Measurements from ENCODE around the gene SORCS1. TPM values are rescaled to one million over a fixed set of nuclear protein-coding genes. Genes with fewer than 3 reads are reported as not detected.

SORCS1 gene
- total RNA-seq, 3 donors from 2014 or later, result 0.73 to 3.3 (median 2.9) TPM

GRCh38 chr10:107075117-107075516, 89.4 kb downstream of the SORCS1 start:
- H3K4me3 ChIP-seq, result no peak overlapping the region
- no peaks in the 10 kb centered on the region for H3K36me3 ChIP-seq
- no peak for TF ChIP-seq POLR2A (IDR thresholded peaks at IDR 0.05)
- TF ChIP-seq CTCF (IDR thresholded peaks at IDR 0.05), result no peak
- no peak for TF ChIP-seq POLR2AphosphoS5 (IDR thresholded peaks at IDR 0.05)
- H3K27me3 ChIP-seq, result no peaks in the 10 kb centered on the region
- no peaks in the 10 kb centered on the region for H3K4me1 ChIP-seq
- intact Hi-C loops (cut with DNase I; ENCODE audit: low total_unique reads), result no loop called here
- H3K27ac ChIP-seq, result no peak overlapping the region
- DNase-seq (ENCODE audit: low spot score in 2 of 2), result no peak
- no peaks in the 10 kb centered on the region for H3K9me3 ChIP-seq

GRCh38 chr10:107072786-107073185, 91.7 kb downstream of the SORCS1 start:
- no peaks in the 10 kb centered on the region for H3K4me1 ChIP-seq
- intact Hi-C loops (cut with DNase I; ENCODE audit: low total_unique reads), result no loop called here
- H3K9me3 ChIP-seq, result no peaks in the 10 kb centered on the region
- H3K36me3 ChIP-seq, result no peaks in the 10 kb centered on the region
- H3K27me3 ChIP-seq, result no peaks in the 10 kb centered on the region
- TF ChIP-seq CTCF (IDR thresholded peaks at IDR 0.05) (no peak), POLR2AphosphoS5 (IDR thresholded peaks at IDR 0.05) (no peak), POLR2A (IDR thresholded peaks at IDR 0.05) (no peak)
- H3K4me3 ChIP-seq, result no peak overlapping the region
- DNase-seq (ENCODE audit: low spot score in 2 of 2), result no peak
- no peak overlapping the region for H3K27ac ChIP-seq

DNA sequence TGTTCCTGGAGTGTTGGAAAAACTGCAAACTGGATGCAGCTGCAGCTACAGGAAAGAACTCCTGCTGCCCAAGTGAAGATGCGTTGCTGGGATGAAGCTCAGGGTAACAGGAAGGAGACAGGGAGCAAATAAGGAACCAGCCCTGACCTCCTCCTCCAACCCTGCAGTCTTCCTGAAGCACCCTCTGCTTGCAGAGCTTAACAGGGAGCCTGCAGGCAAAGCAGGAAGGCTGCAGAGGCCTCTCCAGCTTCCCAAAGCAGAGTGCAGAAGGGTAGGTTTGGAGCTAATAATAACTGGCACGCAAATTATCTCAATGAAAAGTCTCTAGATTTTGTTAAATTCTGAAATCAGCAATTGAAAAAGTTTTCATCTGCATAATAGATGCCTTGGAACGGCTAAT, 92.5 kb downstream of the SORCS1 start:
- no peaks in the 10 kb centered on the region for H3K4me1 ChIP-seq
- DNase-seq (ENCODE audit: low spot score in 2 of 2), result no peak
- no peaks in the 10 kb centered on the region for H3K9me3 ChIP-seq
- no peaks in the 10 kb centered on the region for H3K36me3 ChIP-seq
- no peaks in the 10 kb centered on the region for H3K27me3 ChIP-seq
- no peak overlapping the region for H3K27ac ChIP-seq
- intact Hi-C loops (cut with DNase I; ENCODE audit: low total_unique reads), result no loop called here
- H3K4me3 ChIP-seq, result no peak overlapping the region
- TF ChIP-seq CTCF (IDR thresholded peaks at IDR 0.05) (no peak), POLR2A (IDR thresholded peaks at IDR 0.05) (no peak)

GRCh38 chr10:107071301-107071700, 93.2 kb downstream of the SORCS1 start:
- Histone ChIP-seq H3K4me3 (no peak overlapping the region), H3K36me3 (no peaks in the 10 kb centered on the region), H3K27me3 (no peaks in the 10 kb centered on the region), H3K9me3 (no peaks in the 10 kb centered on the region), H3K27ac (no peak overlapping the region), H3K4me1 (no peaks in the 10 kb centered on the region)
- TF ChIP-seq POLR2AphosphoS5 (IDR thresholded peaks at IDR 0.05) (no peak), POLR2A (IDR thresholded peaks at IDR 0.05) (no peak), CTCF (IDR thresholded peaks at IDR 0.05) (no peak)
- intact Hi-C loops (cut with DNase I; ENCODE audit: low total_unique reads), result no loop called here
- no peak for DNase-seq (ENCODE audit: low spot score in 2 of 2)

- TF ChIP-seq CTCF (IDR thresholded peaks at IDR 0.05) (no peak), POLR2AphosphoS5 (IDR thresholded peaks at IDR 0.05) (no peak), POLR2A (IDR thresholded peaks at IDR 0.05) (no peak)
- H3K9me3 ChIP-seq, result no peaks in the 10 kb centered on the region
- H3K4me3 ChIP-seq, result no peak overlapping the region
- DNase-seq (ENCODE audit: low spot score in 2 of 2), result no peak
- intact Hi-C loops (cut with DNase I; ENCODE audit: low total_unique reads), result no loop called here
- no peak overlapping the region for H3K27ac ChIP-seq
- H3K27me3 ChIP-seq, result no peaks in the 10 kb centered on the region
- H3K36me3 ChIP-seq, result no peaks in the 10 kb centered on the region
- no peaks in the 10 kb centered on the region for H3K4me1 ChIP-seq
These were observed 96.7 kb downstream of the SORCS1 start for GRCh38 chr10:107067843-107068242.
